Measurements from ENCODE around the gene CC2D1A. TPM values are rescaled to one million over a fixed set of nuclear protein-coding genes. Genes with fewer than 3 reads are reported as not detected.

CC2D1A gene
- polyA plus RNA-seq, 1 of the 3 experiments (the other 2 are of a cell fraction), result 24.2 TPM

- TF ChIP-seq SMC3 (IDR thresholded peaks at IDR 0.05; ENCODE audit: low read depth, low read length) (peak; percentile 95), GABPA (IDR thresholded peaks at IDR 0.05; ENCODE audit: low read depth) (no peak), GATA2 (CRISPR knock-in tag; IDR thresholded peaks at IDR 0.05) (no peak), CHD2 (IDR thresholded peaks at IDR 0.05; ENCODE audit: low read length, partially characterized antibody) (peak; percentile 44), RAD21 (IDR thresholded peaks at IDR 0.05; ENCODE audit: low read length) (peak; percentile 97), EP300 (IDR thresholded peaks at IDR 0.05; ENCODE audit: borderline replicate concordance in 1 of 2, low read depth in 1 of 2, low read length in 1 of 2) (no peak; a peak in 1 of 4 replicates)
- TF ChIP-seq, protein P1, sequence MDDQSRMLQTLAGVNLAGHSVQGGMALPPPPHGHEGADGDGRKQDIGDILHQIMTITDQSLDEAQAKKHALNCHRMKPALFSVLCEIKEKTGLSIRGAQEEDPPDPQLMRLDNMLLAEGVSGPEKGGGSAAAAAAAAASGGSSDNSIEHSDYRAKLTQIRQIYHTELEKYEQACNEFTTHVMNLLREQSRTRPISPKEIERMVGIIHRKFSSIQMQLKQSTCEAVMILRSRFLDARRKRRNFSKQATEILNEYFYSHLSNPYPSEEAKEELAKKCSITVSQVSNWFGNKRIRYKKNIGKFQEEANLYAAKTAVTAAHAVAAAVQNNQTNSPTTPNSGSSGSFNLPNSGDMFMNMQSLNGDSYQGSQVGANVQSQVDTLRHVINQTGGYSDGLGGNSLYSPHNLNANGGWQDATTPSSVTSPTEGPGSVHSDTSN (IDR thresholded peaks at IDR 0.05), result peak; percentile 40
Observed at GRCh38 chr19:13880059-13881043, 25.6 kb upstream of the CC2D1A start (continued).

DNA sequence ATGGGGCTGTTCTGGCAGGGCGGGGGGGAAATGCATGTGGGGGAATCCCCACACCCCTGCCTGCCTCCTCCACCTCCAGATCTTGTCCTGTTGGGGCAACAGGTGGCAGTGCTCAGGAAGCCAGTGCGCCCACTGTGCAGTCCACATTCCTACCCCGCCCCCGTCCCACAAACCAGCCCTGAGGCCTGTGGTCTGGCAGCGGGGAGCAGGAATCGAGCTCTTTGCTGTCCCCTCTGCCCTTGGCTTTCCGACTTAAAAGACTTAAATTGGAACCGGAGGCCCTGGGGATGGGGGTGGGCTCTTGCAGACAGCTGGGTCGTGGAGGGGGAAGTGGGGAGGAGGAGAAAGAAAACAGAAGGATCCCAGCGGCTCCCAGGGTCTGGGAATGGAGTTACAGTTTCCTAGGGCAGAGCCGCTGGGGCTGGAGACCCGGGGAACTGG lies 24.7 kb upstream of the CC2D1A start:
- no peak overlapping the region for H3K9ac ChIP-seq
- TF ChIP-seq SMC3 (IDR thresholded peaks at IDR 0.05; ENCODE audit: low read depth, low read length) (no peak), RCOR1 (IDR thresholded peaks at IDR 0.05; ENCODE audit: low read length) (peak; percentile 44; the same call in 1 of the 2 replicates)
- H4K20me1 ChIP-seq (ENCODE audit: insufficient read depth), result no peaks in the 10 kb centered on the region
- no peak overlapping the region for H3K27ac ChIP-seq (ENCODE audit: low read depth in 2 of 2, low read length in 1 of 2)
- H3F3A ChIP-seq (replicated peaks; ENCODE audit: insufficient read depth), result no peaks in the 10 kb centered on the region
- H2AFZ ChIP-seq (ENCODE audit: low read depth), result peak overlapping the region; percentile 42; the same call in 1 of the 2 replicates
- no peaks in the 10 kb centered on the region for H3K9me3 ChIP-seq
- 60% methylated on average over 9 of the region's 12 CpGs for WGBS (ENCODE audit: low lambda C conversion rate)
- peak; percentile 71 for DNase-seq
- ChIA-PET POLR2A (interaction anchor here (0.6 to 1.6 kb wide), 2 partner anchors 168 to 192 kb away, joined by 3 to 6 read pairs; no protein-coding TSS in a partner anchor), CTCF (interaction anchor here (0.7 to 13.8 kb wide), 26 partner anchors 7 to 211 kb away, joined by 3 to 146 read pairs (median 8); partner anchors contain the start of genes IL27RA, MISP3, PALM3 and PODNL1)
- H3K4me3 ChIP-seq (ENCODE audit: low read depth in 2 of 2, low read length in 1 of 2), result no peak overlapping the region
- no peaks in the 10 kb centered on the region for H3K9me2 ChIP-seq
- no peaks in the 10 kb centered on the region for H3K27me3 ChIP-seq (ENCODE audit: insufficient read depth)
- H3K36me3 ChIP-seq (replicated peaks in 1 of 2; ENCODE audit: control insufficient read depth in 1 of 2, insufficient read depth in 2 of 2, low read length in 1 of 2), result no peaks in the 10 kb centered on the region
- peaks cover 7 to 23% of the 10 kb centered on the region in 2 experiments; a peak in 3 of 4 replicates for H3K4me1 ChIP-seq (ENCODE audit: control insufficient read depth in 1 of 2, insufficient read depth in 2 of 2, low read depth in 1 of 2, low read length in 1 of 2)
- no peaks in the 10 kb centered on the region for H3K79me2 ChIP-seq (ENCODE audit: insufficient read depth)
- H3K4me2 ChIP-seq, result no peak overlapping the region

DNA sequence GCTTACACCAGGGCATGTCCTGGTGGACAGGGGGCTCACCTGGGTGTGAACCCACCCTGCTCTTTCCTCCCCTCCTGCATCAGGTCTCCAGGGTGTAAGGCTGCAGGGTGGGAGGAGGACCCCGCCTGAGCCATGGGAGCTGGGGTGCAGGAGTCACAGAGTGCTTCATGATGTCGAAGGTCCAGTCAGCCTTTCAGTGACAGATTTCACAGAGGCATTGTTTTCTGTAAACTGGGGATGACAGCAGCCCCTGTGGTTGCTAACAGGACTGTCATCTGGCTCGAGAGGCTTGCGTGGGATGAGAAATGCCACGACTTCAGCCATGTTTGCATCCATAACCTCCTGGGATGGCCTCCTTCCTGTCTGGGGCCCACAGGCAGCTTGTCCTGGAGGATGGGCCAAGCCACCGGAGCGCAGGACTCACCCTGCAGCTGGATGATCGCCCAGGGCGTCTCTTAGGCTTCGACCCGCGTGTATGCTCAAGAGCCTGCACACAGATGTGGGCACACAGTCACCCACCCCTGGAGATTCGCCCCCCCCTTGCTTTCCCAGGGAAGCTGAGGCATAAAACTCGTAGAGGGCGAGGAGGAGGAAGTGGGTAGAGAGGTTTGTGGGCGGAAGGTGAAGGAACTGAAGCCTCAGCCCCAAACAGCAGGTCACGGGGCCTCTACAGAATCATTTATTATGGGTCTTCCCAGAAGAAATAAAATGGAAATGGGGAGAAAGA lies 24.1 kb upstream of the CC2D1A start:
- CTCF ChIA-PET, result interaction anchor here (0.7 to 13.8 kb wide), 22 partner anchors 7 to 210 kb away, joined by 3 to 146 read pairs (median 7); partner anchors contain the start of genes IL27RA, MISP3 and PALM3
- POLR2A ChIA-PET, result interaction anchor here (1.0 to 1.6 kb wide), 2 partner anchors 10 to 192 kb away, joined by 3 to 6 read pairs; no protein-coding TSS in a partner anchor
- no peaks in the 10 kb centered on the region for H3F3A ChIP-seq (replicated peaks; ENCODE audit: insufficient read depth)
- no peaks in the 10 kb centered on the region for H4K20me1 ChIP-seq (ENCODE audit: insufficient read depth)
- WGBS (ENCODE audit: low lambda C conversion rate), result 83% methylated on average over 14 of the region's 17 CpGs
- H3K4me2 ChIP-seq, result no peak overlapping the region
- H3K4me3 ChIP-seq (ENCODE audit: low read depth in 2 of 2, low read length in 1 of 2), result no peak overlapping the region
- no peak for DNase-seq
- H3K27me3 ChIP-seq (ENCODE audit: insufficient read depth), result no peaks in the 10 kb centered on the region
- H3K9me3 ChIP-seq, result no peaks in the 10 kb centered on the region
- H3K27ac ChIP-seq (ENCODE audit: low read depth in 2 of 2, low read length in 1 of 2), result peak overlapping the region in 1 of 2 experiments; percentile 29; a peak in 1 of 4 replicates
- H2AFZ ChIP-seq (ENCODE audit: low read depth), result peak overlapping the region; percentile 42; the same call in 1 of the 2 replicates
- H3K9ac ChIP-seq, result no peak overlapping the region
- no peaks in the 10 kb centered on the region for H3K9me2 ChIP-seq
- no peaks in the 10 kb centered on the region for H3K36me3 ChIP-seq (replicated peaks in 1 of 2; ENCODE audit: control insufficient read depth in 1 of 2, insufficient read depth in 2 of 2, low read length in 1 of 2)
- H3K79me2 ChIP-seq (ENCODE audit: insufficient read depth), result no peaks in the 10 kb centered on the region
- peaks cover 7 to 23% of the 10 kb centered on the region in 2 experiments; a peak in 3 of 4 replicates for H3K4me1 ChIP-seq (ENCODE audit: control insufficient read depth in 1 of 2, insufficient read depth in 2 of 2, low read depth in 1 of 2, low read length in 1 of 2)
- TF ChIP-seq YY1 (IDR thresholded peaks at IDR 0.05; ENCODE audit: low read depth), result no peak
- no peak for TF ChIP-seq RXRA (IDR thresholded peaks at IDR 0.05; ENCODE audit: borderline replicate concordance, low read depth)
- TF ChIP-seq, protein P1 (IDR thresholded peaks at IDR 0.05), result no peak
- no peak for TF ChIP-seq TCF12 (IDR thresholded peaks at IDR 0.05)
- no peak for TF ChIP-seq MXI1 (IDR thresholded peaks at IDR 0.05; ENCODE audit: low read depth, low read length)
- no peak for TF ChIP-seq FOXM1 (IDR thresholded peaks at IDR 0.05; ENCODE audit: low read depth)
- TF ChIP-seq ELF1 (IDR thresholded peaks at IDR 0.05), result no peak
- no peak for TF ChIP-seq USF1 (IDR thresholded peaks at IDR 0.05; ENCODE audit: borderline replicate concordance, low read depth)
- no peak for TF ChIP-seq RCOR1 (IDR thresholded peaks at IDR 0.05; ENCODE audit: low read length)
- TF ChIP-seq, protein P2, sequence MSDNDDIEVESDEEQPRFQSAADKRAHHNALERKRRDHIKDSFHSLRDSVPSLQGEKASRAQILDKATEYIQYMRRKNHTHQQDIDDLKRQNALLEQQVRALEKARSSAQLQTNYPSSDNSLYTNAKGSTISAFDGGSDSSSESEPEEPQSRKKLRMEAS (IDR thresholded peaks at IDR 0.05; ENCODE audit: low read depth), result no peak
- TF ChIP-seq EP300 (IDR thresholded peaks at IDR 0.05; ENCODE audit: borderline replicate concordance in 1 of 2, low read depth in 1 of 2, low read length in 1 of 2), result no peak
- TF ChIP-seq SIN3A (IDR thresholded peaks at IDR 0.05; ENCODE audit: borderline replicate concordance, low read depth, low read length), result no peak
- TF ChIP-seq EZH2phosphoT487 (IDR thresholded peaks at IDR 0.05; ENCODE audit: borderline replicate concordance, low read depth), result no peak
- no peak for TF ChIP-seq FOSL2 (IDR thresholded peaks at IDR 0.05; ENCODE audit: borderline replicate concordance, low read depth)
